HepG2 (cell line): ENCODE results near the gene PDLIM7. TPM values are rescaled to one million over a fixed set of nuclear protein-coding genes. Genes with fewer than 3 reads are reported as not detected.

ENCODE experiments used
- DBP ChIP-seq: sonication (generic); formaldehyde crosslinking; IDR thresholded peaks from 2 replicates; pipeline ENCODE4 v1.4.0; 2020; ENCODE audit warnings: missing genetic modification reagents; ENCODE audit errors: not compliant biosample characterization
- GATAD1 ChIP-seq: IDR thresholded peaks from 2 replicates; pipeline ENCODE4 v1.6.1; 2016; ENCODE audit warnings: missing genetic modification reagents, missing compliant biosample characterization
- KIAA2018 ChIP-seq: sonication (generic); formaldehyde crosslinking; IDR thresholded peaks from 2 replicates; pipeline ENCODE4 v1.5.0; 2020; ENCODE audit warnings: mild to moderate bottlenecking, missing genetic modification reagents, borderline replicate concordance
- MLXIP ChIP-seq: sonication (generic); formaldehyde crosslinking; IDR thresholded peaks from 2 replicates; pipeline ENCODE4 v1.9.0; 2021; ENCODE audit warnings: missing genetic modification reagents, borderline replicate concordance
- PITX1 ChIP-seq: sonication (generic); formaldehyde crosslinking; IDR thresholded peaks from 2 replicates; pipeline ENCODE4 v1.5.1; 2020; ENCODE audit warnings: mild to moderate bottlenecking, missing genetic modification reagents
- RAD21 ChIP-seq: fragments of 450-650 bp; formaldehyde crosslinking; IDR thresholded peaks from 2 replicates; pipeline ENCODE4 v1.5.0; 2020; ENCODE audit warnings: mild to moderate bottlenecking
- REPIN1 ChIP-seq: sonication (generic); formaldehyde crosslinking; IDR thresholded peaks from 2 replicates; pipeline ENCODE4 v1.8.0; 2022; ENCODE audit warnings: missing genetic modification reagents, low read depth, mild to moderate bottlenecking, borderline replicate concordance
- USF2 ChIP-seq, 2 experiments: sonication (generic) in 1 of 2; formaldehyde crosslinking in 1 of 2; IDR thresholded peaks; 2 replicates each; pipeline versions ENCODE4 v1.5.1 to v1.6.1; 2011 to 2020; ENCODE audit warnings: borderline replicate concordance in 1 of 2, low read depth in 1 of 2, low read length in 1 of 2, mild to moderate bottlenecking in 1 of 2, missing genetic modification reagents in 1 of 2, moderate library complexity in 1 of 2
- ZNF580 ChIP-seq: IDR thresholded peaks from 2 replicates; pipeline ENCODE4 v1.6.1; 2016; ENCODE audit warnings: low read depth, borderline replicate concordance
- ZNF800 ChIP-seq: sonication (generic); formaldehyde crosslinking; IDR thresholded peaks from 2 replicates; pipeline ENCODE4 v1.4.0; 2020; ENCODE audit warnings: missing genetic modification reagents
- polyA plus RNA-seq, 8 experiments: library from polyadenylated mRNA; depleted of rRNA in 3 of 8; stranded (reverse) in 7 of 8; unstranded in 1 of 8; fragments of >200 nt; fragmentation: Illumina TruSeq in 4 of 8; extraction: Trizol in 4 of 8; gene quantifications; 2 replicates each; pipeline versions ENCODE4 v1.2.1 to v1.2.3, GENCODE V29; 2011 to 2016; ENCODE audit warnings: low read depth in 4 of 8, missing spikeins in 1 of 8, mixed read lengths in 1 of 8; ENCODE audit not compliant: insufficient read depth in 1 of 8
- total RNA-seq, 5 experiments: library from RNA; depleted of rRNA; stranded (reverse); fragments of >200 nt; fragmentation: Illumina TruSeq; extraction: Trizol; gene quantifications; 2 replicates each; pipeline ENCODE4 v1.2.3, GENCODE V29; 2016; ENCODE audit warnings: low read depth in 1 of 5

The PDLIM7 gene
- total and polyA plus RNA-seq, 2 of the 13 experiments (the other 11 are each of a cell fraction or from before 2014, with no cell fraction given): 21.1 to 31.3 TPM

GRCh38 chr5:177491429-177491945 lies 5.9 kb downstream of the PDLIM7 start (continued):
- TF ChIP-seq ZNF580 (CRISPR knock-in tag): no peak
- no peak for TF ChIP-seq USF2 (IDR thresholded peaks at IDR 0.05; ENCODE audit: low read depth, low read length)
- no peak for TF ChIP-seq USF2 (CRISPR knock-in tag; IDR thresholded peaks at IDR 0.05; ENCODE audit: borderline replicate concordance)
- TF ChIP-seq PITX1 (CRISPR knock-in tag): no peak
- no peak for TF ChIP-seq DBP
- no peak for TF ChIP-seq KIAA2018 (CRISPR knock-in tag)
- peak; percentile 41; the same call in 1 of the 2 replicates for TF ChIP-seq GATAD1 (CRISPR knock-in tag)
- peak; percentile 93 for TF ChIP-seq RAD21
- peak; percentile 73 for TF ChIP-seq REPIN1 (CRISPR knock-in tag)
- no peak for TF ChIP-seq MLXIP (CRISPR knock-in tag)
- TF ChIP-seq ZNF800 (CRISPR knock-in tag): no peak
